CD4-positive, alpha-beta T cell treated with Interleukin-17A for 1 hour (primary cell): ENCODE data around the gene SBF1.
"Not testable (repeated sequence)": the region's sequence is repeated elsewhere in the genome, so short reads cannot be mapped to it uniquely, and the experiment has no call there.

ENCODE experiments used
- DNase-seq: peaks from one replicate; pipeline ENCODE4 v3.0.0-alpha.2; 2020

SBF1 gene

GRCh38 chr22:50444663-50445062 lies 30.2 kb downstream of the SBF1 start:
- DNase-seq, result no peak

- no peak for DNase-seq
Observed at GRCh38 chr22:50443801-50444625, 30.8 kb downstream of the SBF1 start.

- DNase-seq, result no peak
Observed at GRCh38 chr22:50443197-50443596, 31.6 kb downstream of the SBF1 start.

- no peak for DNase-seq
Observed at GRCh38 chr22:50441428-50441993, 33.3 kb downstream of the SBF1 start.

GRCh38 chr22:50440544-50441249 lies 34.1 kb downstream of the SBF1 start:
- DNase-seq, result no peak

GRCh38 chr22:50439871-50440331 lies 34.9 kb downstream of the SBF1 start:
- DNase-seq, result no peak

GRCh38 chr22:50439314-50439870 lies 35.4 kb downstream of the SBF1 start:
- no peak for DNase-seq

- DNase-seq, result no peak
Observed at GRCh38 chr22:50438305-50439275, 36.2 kb downstream of the SBF1 start.

- no peak for DNase-seq
Observed at GRCh38 chr22:50437511-50438304, 37.1 kb downstream of the SBF1 start.

- no peak for DNase-seq
Observed at GRCh38 chr22:50436841-50437341, 37.9 kb downstream of the SBF1 start.

- no peak for DNase-seq
Observed at GRCh38 chr22:50436015-50436830, 38.6 kb downstream of the SBF1 start.

GRCh38 chr22:50435291-50436014 lies 39.4 kb downstream of the SBF1 start:
- no peak for DNase-seq

- no peak for DNase-seq
Observed at GRCh38 chr22:50434849-50435248, 40.0 kb downstream of the SBF1 start.

- not testable (repeated sequence) for DNase-seq
Observed at GRCh38 chr22:50432877-50433510, 41.8 kb downstream of the SBF1 start.

- no peak for DNase-seq
Observed at GRCh38 chr22:50432131-50432876, 42.5 kb downstream of the SBF1 start.

- DNase-seq, result no peak
Observed at GRCh38 chr22:50425179-50425916, 49.5 kb downstream of the SBF1 start.

GRCh38 chr22:50423956-50424355 lies 50.9 kb downstream of the SBF1 start:
- DNase-seq, result no peak
